A204.1 (cell line): ENCODE measurements around the gene PNKD.
A peak's percentile ranks its signal among the peaks of the same experiment; 100 is the strongest.

Experiments used
- FAIRE-seq: peaks from 2 replicates; lab custom pipeline; 2012; peaks lifted over from hg19 to GRCh38; lab: Jason Lieb, UNC

Gene PNKD

GRCh38 chr2:218269900-218270720 lies at the start of gene PNKD, which contains the start of gene AAMP:
Gene PNKD (plus strand): TSS chr2:218270519. CDS start chr2:218270536, 17 bp downstream.
Gene AAMP (minus strand): TSS chr2:218270137. CDS start chr2:218270086, 51 bp downstream.
- peak; percentile 99 for FAIRE-seq

GRCh38 chr2:218221000-218221399 lies 49.3 kb upstream of the PNKD start:
- FAIRE-seq, result no peak

- no peak for FAIRE-seq
Measured at GRCh38 chr2:218223046-218223445, 47.3 kb upstream of the PNKD start.

- FAIRE-seq, result no peak
Measured at GRCh38 chr2:218224186-218224585, 46.1 kb upstream of the PNKD start.

GRCh38 chr2:218226903-218227302 lies 43.4 kb upstream of the PNKD start:
- FAIRE-seq, result no peak

- no peak for FAIRE-seq
Measured at GRCh38 chr2:218228366-218229090, 41.8 kb upstream of the PNKD start.

- no peak for FAIRE-seq
Measured at GRCh38 chr2:218229239-218229638, 41.1 kb upstream of the PNKD start.

- no peak for FAIRE-seq
Measured at GRCh38 chr2:218229851-218230250, 40.5 kb upstream of the PNKD start.

- no peak for FAIRE-seq
Measured at GRCh38 chr2:218230882-218231281, 39.4 kb upstream of the PNKD start.

- FAIRE-seq, result no peak
Measured at GRCh38 chr2:218233543-218233942, 36.8 kb upstream of the PNKD start.

- no peak for FAIRE-seq
Measured at GRCh38 chr2:218234521-218234920, 35.8 kb upstream of the PNKD start.

GRCh38 chr2:218235017-218235416 lies 35.3 kb upstream of the PNKD start:
- no peak for FAIRE-seq

GRCh38 chr2:218236829-218237228 lies 33.5 kb upstream of the PNKD start:
- no peak for FAIRE-seq

GRCh38 chr2:218238887-218239286 lies 31.4 kb upstream of the PNKD start:
- no peak for FAIRE-seq

- FAIRE-seq, result no peak
Measured at GRCh38 chr2:218244204-218244603, 26.1 kb upstream of the PNKD start.

GRCh38 chr2:218244665-218245064 lies 25.7 kb upstream of the PNKD start:
- FAIRE-seq, result no peak

- no peak for FAIRE-seq
Measured at GRCh38 chr2:218245214-218245613, 25.1 kb upstream of the PNKD start.

GRCh38 chr2:218249691-218250090 lies 20.6 kb upstream of the PNKD start:
- FAIRE-seq, result no peak

- FAIRE-seq, result no peak
Measured at GRCh38 chr2:218252509-218253231, 17.6 kb upstream of the PNKD start.

- no peak for FAIRE-seq
Measured at GRCh38 chr2:218253232-218253625, 17.1 kb upstream of the PNKD start.

- FAIRE-seq, result no peak
Measured at GRCh38 chr2:218255446-218255845, 14.9 kb upstream of the PNKD start.

GRCh38 chr2:218256612-218257350 lies 13.5 kb upstream of the PNKD start:
- no peak for FAIRE-seq
